ENCODE measurements around the gene USP49.
A peak's percentile ranks its signal among the peaks of the same experiment; 100 is the strongest.

USP49 gene

DNA sequence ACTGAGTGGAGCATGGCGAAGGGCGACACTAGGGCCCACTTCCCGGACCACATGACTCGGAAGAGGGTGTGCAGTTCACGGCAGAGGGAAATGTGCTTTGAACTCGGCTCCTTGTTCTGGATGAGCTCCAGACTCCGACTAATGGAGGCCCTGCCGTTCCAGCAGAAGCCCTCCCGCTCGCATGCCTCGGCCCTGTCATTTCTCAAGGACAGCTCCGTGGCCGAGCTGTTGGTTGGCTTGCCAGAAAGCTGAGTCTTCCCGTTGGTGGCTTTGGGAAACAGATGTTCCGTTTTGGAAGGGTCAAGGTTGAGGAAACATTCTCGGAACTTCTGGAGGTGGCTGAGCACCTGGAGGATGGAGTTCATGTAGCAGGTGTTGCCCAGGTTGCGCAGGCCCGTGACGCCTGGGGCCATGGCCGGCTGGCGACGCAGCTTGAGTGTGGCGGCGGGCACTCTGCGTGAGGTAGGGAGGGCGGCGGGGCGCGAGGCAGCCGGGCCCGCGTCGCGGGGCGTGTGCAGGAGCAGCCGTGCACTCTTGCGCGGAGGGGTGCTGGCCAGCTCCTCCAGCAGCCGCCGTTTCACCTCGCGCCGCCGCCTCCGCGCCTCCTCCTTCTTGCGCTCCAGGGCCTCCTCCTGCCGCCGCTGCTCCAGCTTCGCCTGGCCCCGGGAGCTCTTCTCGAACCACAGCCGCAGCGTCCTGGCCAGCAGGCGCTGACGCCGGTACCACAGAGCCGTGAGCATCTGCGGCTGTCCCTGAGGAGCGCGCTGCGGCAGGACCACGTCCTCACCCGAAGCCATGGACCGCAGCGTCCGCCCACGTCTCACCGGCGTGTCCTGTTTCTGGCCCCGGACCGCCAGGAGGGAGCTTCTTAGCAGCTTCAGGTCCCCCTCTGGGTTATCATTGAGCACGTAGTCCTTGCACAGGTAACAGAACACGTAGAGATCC is 89.1 kb downstream of the USP49 start:
- no peak for DNase-seq

DNA sequence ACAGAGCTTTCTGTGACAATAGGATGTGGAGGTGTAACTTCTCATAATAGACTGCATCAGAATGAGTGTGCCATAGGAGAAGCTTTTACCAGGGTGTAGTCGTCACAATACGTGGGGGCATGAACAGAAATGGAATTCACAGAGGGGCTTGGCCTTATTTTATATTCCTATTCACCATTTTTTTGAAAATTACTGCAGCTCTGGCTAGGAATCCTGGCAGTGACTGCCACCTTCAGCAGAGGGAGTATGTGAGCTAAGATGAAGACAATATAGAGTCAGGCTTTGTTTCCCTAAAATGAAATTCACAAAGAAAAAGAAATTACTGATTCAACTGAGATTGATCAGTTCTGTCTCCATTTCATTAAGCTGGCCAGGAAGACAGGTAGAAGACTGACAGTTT is 93.8 kb downstream of the USP49 start:
- DNase-seq = no peak

DNA sequence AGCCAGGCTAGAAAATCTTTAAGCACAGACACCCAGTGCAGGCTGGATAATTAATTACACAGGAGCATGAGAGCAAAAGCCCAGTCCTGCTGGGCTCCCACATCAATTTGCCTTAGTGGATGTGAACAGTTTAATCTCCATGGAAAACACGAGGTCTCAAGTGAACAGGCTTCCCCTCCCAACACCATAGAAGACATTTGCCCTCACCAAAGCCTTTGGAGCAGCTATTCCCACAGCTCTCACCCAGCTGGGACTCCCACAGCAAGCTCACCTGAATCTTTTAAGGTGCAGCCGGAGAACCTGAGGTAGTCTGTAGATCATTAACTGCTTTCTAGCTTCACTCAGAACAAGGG is 95.6 kb downstream of the USP49 start:
- DNase-seq = no peak

DNA sequence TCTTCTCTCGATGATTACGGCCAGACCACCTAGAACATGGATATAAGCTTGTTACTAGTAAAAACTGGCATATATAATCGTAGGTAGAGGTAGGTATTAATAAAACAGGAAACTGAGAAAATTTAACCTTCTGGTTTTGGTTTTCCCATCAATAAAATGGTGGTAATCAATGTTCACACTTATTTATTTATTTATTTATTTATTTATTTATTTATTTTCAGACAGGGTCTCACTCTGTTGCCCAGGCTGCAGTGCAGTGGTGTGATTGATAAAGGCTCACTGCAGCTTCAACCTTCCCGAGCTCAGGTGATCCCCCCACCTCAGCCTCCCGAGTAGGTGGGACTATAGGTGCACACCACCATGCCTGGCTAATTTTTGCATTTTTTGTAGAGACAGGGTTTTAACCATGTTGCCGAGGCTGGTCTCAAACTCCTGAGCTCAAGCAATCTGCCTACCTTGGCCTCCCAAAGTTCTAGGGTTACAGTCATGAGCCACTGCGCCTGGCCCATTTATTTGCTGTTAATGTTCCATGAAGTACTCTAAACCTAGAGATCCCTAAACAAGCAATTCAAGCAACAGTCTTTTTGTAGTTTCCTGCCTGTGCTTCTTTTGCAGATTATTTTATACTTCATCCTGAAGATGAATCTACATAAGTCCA is 96.1 kb downstream of the USP49 start:
- no peak for DNase-seq

DNA sequence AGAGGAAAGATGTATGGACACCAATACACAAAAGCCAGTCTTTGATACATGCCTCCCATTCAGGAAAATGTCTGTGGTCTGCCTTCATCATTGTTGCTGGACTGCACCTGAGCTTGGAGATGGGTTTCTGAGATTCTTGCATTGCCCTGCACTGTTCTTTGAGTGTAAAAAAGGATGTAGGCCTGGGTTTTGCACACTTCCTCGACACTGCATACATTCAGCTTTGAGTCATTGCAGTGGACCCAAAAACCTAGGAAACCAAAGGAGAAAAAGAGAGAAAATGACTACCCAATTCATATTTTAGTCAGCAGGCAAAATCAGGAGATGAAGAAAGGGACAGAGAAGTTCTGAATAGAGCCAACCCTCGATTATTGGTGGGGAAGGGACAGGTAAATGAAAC is 98.7 kb downstream of the USP49 start:
- no peak for DNase-seq

DNA sequence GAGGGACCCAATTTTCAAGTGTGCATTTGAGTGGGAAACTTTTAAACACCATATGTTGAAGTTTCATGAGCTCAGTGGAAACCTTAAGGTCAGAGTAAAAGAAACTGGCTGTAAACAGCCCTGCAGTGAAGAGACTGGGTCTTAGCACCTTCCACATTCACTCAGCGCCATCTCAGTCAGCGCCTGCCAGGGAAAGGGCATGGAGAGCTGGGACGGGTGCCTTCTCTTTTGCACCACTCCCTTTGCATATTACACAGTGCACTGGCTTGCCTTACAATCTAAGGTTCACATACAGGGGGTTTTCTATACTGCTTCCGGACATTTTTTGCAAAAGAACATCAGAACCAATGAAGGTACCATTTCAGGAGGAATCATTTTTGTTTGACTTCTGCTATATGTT is 103.2 kb downstream of the USP49 start:
- DNase-seq = no peak

DNA sequence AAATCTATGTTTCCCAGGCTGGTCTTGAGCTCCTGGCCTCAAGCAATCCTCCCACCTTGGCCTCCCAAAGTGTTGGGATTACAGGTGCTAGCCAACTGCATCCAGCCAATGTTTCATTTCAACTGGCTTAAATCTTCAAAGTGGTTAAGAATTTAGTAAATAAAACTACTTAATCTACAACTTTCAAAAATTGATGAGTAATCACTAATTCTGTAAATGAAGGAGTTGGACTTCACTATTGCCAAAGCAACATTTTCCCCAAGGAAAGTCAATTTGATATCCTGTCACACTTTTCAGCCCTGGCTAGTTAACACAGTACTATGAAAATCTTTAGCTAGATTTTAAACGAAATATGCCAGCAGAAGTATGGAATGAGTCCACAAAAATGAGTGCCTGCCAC is 103.9 kb downstream of the USP49 start:
- no peak for DNase-seq

DNA sequence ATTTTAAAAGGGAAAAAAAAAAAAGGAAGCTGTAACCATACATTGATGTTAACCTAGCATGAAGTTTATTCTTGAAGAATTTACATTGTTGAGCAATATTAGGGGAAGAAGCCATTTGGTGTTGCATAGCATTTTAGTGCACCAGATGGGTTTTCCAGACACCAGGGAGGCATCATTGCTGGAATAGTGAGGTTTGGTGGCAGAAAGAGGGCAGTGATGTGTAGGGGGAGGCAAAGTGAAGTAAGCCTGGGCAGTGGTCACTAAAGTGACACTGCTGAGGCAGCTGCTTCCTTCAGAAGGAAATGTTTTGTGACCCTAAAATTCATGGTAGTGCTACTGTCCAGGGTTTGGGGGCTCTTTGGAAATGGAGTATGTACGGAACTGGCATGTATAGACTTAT is 105.1 kb downstream of the USP49 start:
- no peak for DNase-seq

DNA sequence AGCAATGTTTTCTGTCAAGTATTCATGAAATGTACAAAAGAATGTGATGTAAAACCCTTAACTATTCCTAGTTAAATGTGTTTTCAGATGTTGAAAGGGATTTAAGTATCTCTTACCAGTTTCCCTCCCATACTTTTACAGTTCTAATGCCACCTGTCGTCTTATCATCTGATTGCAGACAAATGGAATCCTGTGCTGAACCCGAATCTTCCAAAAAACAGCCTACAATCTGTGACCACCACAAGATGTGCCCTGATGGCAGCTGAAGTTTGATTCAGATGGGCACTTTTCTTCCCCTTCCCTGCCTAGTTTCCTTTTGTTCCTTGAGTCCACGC is 105.8 kb downstream of the USP49 start:
- DNase-seq = no peak

DNA sequence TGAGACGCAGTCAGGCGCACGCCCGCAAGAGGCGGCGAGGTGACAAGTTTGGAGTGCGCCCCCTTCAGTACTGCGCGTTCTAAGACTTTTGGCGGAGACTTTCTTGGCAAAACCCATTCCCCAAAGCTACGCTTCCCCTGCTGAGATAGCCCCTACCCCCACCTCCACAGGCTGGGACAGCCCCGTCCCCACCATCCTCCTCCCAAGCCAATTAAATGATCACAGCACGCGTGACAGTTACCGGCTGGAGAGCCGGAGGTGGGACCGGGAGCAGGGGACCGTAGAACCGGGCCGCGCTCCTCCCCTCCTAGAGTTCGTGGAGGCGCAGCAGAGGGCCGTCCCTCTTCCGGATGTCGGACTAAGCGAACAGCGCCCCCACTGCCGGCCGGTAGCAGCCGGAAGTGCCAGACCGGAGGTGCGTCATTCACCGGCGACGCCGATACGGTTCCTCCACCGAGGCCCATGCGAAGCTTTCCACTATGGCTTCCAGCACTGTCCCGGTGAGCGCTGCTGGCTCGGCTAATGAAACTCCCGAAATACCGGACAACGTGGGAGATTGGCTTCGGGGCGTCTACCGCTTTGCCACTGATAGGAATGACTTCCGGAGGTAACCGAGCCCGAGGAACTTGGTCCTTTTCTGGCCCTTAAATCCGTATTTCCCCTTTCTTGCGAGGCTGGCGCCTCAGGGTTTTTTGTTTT is 107.8 kb downstream of the USP49 start, which contains the start of gene TOMM6:
Gene TOMM6 (plus strand): TSS at position 476 of the 699 bp plus-strand sequence. CDS start 4 bp downstream, at position 480.
- DNase-seq = peak; percentile 91

DNA sequence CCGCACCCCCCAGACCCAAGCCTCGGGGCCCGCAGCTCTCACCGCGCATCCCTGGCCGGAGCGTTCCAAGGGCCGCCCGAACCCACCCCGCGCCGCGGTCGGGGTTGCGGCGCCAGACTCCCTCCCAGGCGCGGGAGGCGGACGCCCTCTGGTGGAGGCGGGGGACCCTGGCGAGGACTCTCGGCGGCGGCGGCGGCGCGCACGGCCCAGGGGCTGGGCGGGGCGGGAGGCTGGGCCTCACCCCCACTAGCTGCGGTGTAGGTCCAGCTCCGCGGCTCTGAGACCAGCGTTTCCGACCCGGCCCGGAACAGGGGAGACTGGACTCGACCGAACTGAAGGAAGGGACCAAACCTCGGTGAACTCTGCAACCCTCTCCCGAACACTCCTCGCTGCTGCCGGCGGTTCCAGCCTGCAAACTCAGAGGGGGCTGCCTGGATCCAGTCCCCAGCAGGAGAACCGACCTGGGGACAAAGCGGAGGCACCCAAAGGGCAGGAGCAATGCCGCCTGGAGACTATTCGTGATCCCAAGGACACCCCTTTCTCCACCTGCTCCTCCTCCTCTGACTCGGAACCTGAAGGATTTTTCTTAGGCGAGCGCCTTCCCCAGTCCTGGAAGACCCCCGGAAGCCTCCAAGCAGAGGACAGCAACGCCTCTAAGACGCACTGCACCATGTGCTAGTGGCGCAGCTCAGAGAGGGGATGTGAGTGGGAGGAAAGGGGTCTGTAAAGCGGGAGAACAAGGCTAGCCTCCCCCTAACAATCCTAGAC is 108.5 kb downstream of the USP49 start:
- peak; percentile 94 for DNase-seq

DNA sequence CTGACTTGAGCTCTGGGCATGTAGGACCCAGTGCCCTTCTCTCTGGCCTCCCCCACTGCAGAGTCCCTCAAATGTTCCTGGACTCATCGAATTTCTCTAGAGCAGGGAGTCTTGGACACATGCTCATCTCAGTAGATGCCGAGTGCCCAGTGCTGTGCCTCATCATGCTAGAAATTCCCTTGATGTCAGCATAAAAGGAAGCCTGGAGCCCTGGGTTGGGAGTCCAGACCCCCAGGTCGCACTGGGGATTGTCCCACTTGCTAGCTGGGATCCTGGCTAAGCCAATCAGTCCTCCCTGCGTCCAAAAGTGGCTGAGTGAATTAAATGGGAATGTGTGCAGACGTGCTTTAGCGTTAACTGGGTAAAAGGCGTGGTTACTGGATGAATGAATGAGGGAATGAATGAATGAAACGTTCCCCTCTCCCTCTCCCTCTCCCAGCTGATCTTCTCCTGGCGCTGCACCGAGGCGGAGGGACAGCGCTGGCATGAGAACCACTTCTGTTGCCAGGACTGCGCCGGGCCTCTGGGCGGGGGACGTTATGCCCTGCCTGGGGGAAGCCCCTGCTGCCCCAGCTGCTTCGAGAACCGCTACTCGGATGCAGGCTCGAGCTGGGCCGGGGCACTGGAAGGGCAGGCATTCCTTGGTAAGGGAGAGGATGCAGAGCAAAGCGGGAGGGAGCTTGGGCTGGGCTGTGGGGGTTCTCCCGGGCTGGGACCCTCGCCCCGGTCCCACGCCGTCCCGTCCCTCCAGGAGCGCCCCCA is 109.3 kb downstream of the USP49 start:
- no peak for DNase-seq

DNA sequence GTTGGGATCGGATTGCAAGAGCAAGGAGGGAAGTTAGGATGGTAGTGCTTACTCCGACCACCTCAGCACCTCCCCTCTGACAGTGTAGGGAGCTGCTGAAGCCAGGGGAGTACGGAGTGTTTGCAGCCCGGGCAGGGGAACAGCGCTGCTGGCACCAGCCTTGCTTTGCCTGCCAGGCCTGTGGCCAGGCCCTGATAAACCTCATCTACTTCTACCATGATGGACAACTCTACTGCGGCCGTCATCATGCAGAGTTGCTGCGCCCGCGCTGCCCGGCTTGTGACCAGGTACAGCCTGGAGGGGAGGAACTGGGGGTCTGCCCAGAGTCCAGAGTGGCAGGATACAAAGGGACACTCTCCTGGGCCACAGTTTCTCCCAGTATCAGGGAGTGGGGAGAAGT is 109.9 kb downstream of the USP49 start:
- DNase-seq = no peak

DNA sequence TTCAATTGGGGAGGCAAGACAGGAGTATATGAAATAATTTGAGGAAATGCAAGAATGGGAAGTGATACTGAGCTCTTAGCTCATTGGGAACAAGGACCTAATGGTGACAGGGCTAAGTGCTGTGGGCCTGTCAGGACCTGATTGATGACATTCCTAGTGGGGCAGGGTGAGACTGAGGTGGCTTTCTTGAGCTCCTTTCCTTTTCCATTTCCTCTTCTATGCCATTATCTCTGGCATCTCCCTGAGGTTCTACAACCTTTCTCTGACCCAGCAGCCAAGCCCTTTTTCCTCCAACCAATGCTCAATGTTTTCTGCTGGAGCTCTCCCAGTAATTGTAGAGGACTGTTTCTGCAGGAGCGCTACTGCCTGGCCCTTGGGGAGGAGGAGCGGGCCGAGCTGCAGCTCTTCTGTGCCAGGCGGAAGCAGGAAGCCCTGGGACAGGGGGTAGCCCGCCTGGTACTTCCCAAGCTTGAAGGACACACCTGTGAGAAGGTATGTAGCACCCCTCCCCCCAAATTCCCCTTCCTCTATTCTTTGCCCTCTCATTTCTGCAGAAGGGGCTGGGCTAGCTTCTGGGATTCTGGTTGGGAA is 110.5 kb downstream of the USP49 start:
- DNase-seq = no peak

DNA sequence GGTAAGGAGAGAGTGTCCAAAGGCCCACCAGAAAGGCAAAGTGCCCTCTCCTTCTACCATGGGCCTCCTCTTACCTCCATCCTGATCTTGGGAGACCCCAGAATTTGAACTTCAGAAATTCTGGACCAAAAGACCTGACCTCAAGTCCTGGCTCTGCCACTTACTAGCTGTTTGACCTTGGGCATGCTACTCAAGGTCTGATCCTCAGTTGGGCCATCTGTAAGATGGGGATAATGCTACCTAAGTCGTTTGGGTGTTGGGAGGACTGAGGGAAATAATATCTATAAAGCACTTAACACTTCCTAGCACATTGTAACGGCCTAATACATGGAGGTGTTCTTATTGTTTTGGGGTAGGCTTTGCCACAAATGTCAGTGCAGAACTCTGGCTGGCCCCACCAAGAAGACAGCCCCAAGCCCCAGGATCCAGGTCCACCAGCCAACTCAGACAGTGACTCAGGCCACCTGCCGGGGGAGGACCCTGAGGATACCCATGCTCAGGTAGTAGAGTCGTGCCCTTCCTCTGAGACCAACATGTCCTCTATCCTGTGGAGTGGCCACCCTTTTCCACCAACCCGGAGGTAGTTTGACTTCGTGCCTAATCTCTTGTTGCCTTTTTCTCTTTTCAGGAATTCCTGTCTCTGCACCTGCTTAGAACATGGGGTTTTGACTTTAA is 111.9 kb downstream of the USP49 start:
- DNase-seq = no peak

DNA sequence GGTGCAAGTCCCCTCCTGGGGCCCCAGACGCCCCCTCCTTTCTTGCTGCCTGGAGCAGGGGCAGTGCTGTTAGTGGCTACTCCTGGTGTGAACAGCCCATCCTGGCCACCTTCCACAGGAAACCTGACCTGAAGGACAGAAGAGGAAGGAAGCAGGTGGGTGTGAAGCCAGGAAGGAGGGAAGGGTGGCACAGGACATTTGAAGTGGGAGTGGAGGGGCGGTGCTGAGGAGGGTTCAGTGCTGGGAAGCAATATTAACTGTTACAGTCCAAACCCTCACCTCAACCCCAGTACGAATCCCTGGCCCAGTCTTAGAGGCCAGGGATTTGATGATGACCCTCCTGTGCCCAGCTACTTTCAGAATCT is 113.8 kb downstream of the USP49 start:
- DNase-seq = no peak

DNA sequence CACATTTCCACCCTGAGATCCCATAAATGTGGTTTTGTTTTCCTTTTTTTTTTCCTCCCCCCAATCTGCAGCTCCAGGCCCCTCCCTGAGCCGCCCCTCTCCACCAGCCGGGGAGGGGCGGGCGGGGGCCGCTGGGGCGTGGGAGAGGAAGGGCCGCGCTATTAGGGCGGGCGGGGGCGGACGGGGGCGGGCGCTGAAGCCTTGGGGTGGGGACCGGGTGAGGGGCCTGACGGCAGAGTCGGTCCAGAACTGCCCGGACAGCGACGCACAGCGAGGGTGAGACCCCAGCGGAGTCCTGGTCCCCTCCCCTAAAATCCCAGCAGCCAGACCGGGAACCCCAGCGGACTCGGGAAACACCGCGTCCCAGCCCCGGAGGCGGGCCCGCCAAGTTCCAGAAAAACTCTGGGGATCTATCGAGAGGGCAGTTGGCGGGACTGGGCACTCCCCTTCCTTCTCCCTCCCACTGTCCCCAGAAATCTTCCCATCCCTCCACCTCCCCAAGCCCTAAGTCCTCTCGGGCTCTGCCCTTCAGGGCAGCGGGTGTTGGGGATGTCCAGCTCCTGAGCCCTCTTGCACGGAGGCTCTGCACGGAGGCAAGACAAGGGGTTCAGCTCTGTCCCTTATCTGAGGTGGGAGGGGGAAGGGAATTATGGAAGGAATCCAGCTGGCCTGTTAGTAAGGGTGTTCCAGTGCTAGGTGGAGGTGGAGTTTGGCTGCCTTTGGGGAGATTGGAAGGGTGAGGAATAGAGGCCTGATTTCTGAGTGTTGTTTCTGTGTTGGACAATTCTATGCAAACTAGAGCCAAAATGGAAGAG is 114.4 kb downstream of the USP49 start, which contains the start of gene PRICKLE4:
Gene PRICKLE4 (plus strand): TSS at position 232 of the 815 bp plus-strand sequence. CDS start 2,692 bp downstream, outside the sequence.
- DNase-seq = peak; percentile 82

DNA sequence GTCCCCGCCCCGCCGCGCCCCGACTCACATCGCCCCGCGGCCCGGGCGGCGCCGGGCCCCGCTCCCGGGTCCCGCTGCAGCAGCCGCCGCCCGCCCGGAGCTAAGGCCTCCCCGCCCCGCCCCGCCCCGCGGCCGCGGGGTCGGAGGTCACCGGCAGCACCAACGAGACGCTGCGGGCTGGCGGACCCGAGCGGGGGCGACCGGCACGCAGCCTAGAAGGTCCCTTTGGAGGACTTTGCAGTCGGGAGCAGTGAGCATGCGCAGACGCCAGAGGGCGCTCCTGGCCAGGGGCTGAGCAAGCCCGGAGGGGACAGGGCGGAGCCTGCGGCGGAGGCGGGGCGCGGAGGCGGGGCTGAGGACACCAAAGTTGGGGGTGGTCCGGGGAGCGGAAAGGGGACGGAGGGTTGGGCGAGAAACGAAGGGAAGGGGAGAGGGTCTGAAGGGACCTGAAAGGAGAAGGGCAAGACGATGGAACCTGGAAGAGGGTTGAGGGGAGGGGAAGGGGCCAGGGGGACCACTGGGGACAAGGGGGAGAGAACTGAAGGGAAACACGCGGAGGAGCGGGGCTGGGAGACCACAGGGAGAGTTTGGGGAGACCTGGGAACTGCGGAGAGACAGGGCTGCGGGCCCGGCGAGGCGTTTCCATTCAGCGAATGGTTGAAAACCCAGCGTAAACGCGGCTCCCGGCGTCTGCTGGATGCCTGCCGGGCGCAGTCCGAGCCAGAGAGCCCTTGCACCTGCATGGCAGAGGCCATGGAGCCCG is 115.2 kb downstream of the USP49 start, which contains the start of gene FRS3:
Gene FRS3 (minus strand): TSS at position 113 of the 763 bp plus-strand sequence. CDS start 2,913 bp downstream, outside the sequence.
- DNase-seq = peak; percentile 99

DNA sequence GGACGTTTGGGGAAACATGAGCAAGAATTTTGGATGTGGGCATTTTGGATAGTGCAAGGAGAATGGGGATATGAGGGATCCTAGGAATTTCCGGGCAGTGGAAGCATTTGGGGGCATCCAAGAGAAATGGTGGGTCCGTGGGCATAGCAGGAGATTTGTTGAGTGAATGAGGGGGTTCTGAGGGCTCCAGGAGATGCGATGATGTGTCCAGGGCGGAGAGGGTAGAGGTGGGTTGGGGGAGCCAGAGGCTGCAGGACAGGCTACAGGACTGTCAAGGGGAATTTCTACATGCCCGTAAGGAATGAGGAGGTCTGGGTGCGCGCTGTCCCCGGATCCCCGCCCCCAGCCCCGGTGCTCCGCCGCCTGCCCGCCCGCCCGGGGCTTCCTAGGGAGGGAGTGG is 115.8 kb downstream of the USP49 start:
- no peak for DNase-seq
